B cell (primary cell): ENCODE data around the gene SLC35G1.

ENCODE experiments used
- EZH2 ChIP-seq: IDR thresholded peaks from 2 replicates; pipeline ENCODE4 v1.6.1; 2012; ENCODE audit warnings: borderline replicate concordance, low read depth, mild to moderate bottlenecking, moderate library complexity, low read length; ENCODE audit not compliant: insufficient read depth, poor library complexity, severe bottlenecking
- TF ChIP-seq, protein P1 (sequence below): fragments of 200-600 bp; IDR thresholded peaks from one replicate; pipeline ENCODE4 v1.8.0; 2022; ENCODE audit warnings: antibody characterized with exemption, mild to moderate bottlenecking

DNA sequence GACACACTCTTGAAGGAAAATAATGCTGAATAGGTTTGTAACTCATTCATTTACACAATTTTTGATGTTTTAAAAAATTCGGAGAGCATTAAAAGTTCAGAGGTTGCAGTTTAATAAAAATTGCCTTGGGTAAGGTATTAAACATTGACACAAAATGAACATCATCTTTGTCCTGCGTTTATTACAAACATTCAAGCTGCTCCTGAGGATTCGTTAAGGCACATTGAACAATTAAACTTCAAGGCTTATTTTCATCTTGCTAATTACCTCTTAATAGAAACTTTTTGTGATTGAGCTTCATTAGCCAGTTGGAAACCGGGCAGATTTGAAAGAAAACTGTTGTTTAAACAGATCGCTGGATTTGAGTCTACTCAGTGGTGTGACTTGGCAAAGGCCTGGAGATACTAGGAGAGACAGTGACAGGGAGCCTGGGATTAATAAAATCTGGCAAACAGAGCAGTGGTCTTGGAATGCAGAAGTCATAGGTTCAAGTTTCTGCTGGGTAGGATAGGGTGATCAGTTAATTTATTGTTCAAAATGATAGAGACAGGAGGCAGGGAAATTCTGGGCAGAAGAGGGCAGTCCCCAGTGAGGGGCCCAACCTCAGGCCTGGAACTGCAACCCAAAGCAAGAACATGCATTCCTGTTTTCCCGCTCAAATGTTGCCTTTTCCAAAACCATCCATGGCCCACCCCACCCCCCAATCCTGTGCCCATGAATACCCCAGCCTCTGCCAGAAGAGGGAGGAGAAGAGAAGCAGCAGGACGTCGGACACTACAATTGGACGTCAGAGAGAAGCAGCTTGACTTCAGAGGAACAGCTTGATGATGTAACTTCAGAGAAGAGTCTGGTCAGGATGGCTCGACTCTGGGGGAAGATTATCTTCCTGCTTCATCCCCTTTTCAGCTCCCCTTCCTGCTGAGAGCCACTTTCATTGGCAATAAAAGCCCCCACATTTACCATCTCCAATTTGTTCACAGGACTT is 43.5 kb upstream of the SLC35G1 start:
- TF ChIP-seq, protein P1, sequence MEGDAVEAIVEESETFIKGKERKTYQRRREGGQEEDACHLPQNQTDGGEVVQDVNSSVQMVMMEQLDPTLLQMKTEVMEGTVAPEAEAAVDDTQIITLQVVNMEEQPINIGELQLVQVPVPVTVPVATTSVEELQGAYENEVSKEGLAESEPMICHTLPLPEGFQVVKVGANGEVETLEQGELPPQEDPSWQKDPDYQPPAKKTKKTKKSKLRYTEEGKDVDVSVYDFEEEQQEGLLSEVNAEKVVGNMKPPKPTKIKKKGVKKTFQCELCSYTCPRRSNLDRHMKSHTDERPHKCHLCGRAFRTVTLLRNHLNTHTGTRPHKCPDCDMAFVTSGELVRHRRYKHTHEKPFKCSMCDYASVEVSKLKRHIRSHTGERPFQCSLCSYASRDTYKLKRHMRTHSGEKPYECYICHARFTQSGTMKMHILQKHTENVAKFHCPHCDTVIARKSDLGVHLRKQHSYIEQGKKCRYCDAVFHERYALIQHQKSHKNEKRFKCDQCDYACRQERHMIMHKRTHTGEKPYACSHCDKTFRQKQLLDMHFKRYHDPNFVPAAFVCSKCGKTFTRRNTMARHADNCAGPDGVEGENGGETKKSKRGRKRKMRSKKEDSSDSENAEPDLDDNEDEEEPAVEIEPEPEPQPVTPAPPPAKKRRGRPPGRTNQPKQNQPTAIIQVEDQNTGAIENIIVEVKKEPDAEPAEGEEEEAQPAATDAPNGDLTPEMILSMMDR = no peak
- TF ChIP-seq EZH2 = no peak
